Cardiac muscle cell (in vitro differentiated cells and primary cell): ENCODE data around the gene NAT8L. TPM values are rescaled to one million over a fixed set of nuclear protein-coding genes. Genes with fewer than 3 reads are reported as not detected.

Source experiments
- DNase-seq, 2 donors: peaks; one replicate each; pipeline versions ENCODE4 v3.0.0 to v3.0.0-alpha.2; 2010 to 2017; ENCODE audit warnings: low read depth in 1 of 2, low spot score in 1 of 2
- H3K27ac ChIP-seq: fragments of 200-600 bp; sonication (generic); 2 replicates; pipeline ENCODE4 v1.5.1; 2016
- H3K27me3 ChIP-seq: fragments of 200-600 bp; sonication (generic); 2 replicates; pipeline ENCODE4 v1.6.0; 2016; ENCODE audit warnings: control low read depth
- H3K36me3 ChIP-seq: fragments of 200-600 bp; sonication (generic); 2 replicates; pipeline ENCODE4 v1.5.1; 2016; ENCODE audit warnings: control low read depth
- H3K4me1 ChIP-seq: fragments of 200-600 bp; sonication (generic); 2 replicates; pipeline ENCODE4 v1.8.1; 2017; ENCODE audit warnings: low read depth, mild to moderate bottlenecking, mixed run types
- H3K4me3 ChIP-seq: fragments of 200-600 bp; sonication (generic); 2 replicates; pipeline ENCODE4 v1.5.1; 2016; ENCODE audit warnings: mild to moderate bottlenecking
- H3K9me3 ChIP-seq: fragments of 200-600 bp; sonication (generic); 2 replicates; pipeline ENCODE4 v1.5.1; 2017; ENCODE audit warnings: low read depth, mild to moderate bottlenecking, control low read depth
- CTCF ChIP-seq: IDR thresholded peaks from 2 replicates; pipeline ENCODE4 v1.5.1; 2012; ENCODE audit warnings: low read depth, mild to moderate bottlenecking, low read length
- polyA plus RNA-seq: library from polyadenylated mRNA; unstranded; fragments of >200 nt; fragmentation: Nextera tagmentation; extraction: Ambion mirVana; gene quantifications from 2 replicates; pipeline ENCODE4 v1.2.1, GENCODE V29; 2016
- total RNA-seq: library from RNA; depleted of rRNA; stranded (reverse); fragments of >200 nt; gene quantifications from 2 replicates; pipeline ENCODE4 v1.2.3, GENCODE V29; 2016

Gene NAT8L
- total and polyA plus RNA-seq, 2 experiments from 2014 or later, result 5.5 to 20.9 TPM

GRCh38 chr4:2060611-2061185, 1.6 kb downstream of the NAT8L start:
- peaks cover 28% of the 10 kb centered on the region for H3K27me3 ChIP-seq
- TF ChIP-seq CTCF, result no peak
- H3K36me3 ChIP-seq, result no peaks in the 10 kb centered on the region
- no peaks in the 10 kb centered on the region for H3K9me3 ChIP-seq
- peak in 1 of 2 donors; percentile 14 for DNase-seq
- no peak overlapping the region for H3K27ac ChIP-seq
- peak overlapping the region; percentile 41 for H3K4me3 ChIP-seq
- H3K4me1 ChIP-seq, result peaks cover 4% of the 10 kb centered on the region

- TF ChIP-seq CTCF, result no peak
- Histone ChIP-seq H3K9me3 (no peaks in the 10 kb centered on the region), H3K27ac (no peak overlapping the region), H3K36me3 (no peaks in the 10 kb centered on the region), H3K4me3 (no peak overlapping the region), H3K4me1 (peaks cover 4% of the 10 kb centered on the region), H3K27me3 (peaks cover 21% of the 10 kb centered on the region)
- DNase-seq, result no peak
Observed at GRCh38 chr4:2061186-2062131, 2.3 kb downstream of the NAT8L start.

- H3K36me3 ChIP-seq, result no peaks in the 10 kb centered on the region
- peaks cover 4% of the 10 kb centered on the region for H3K4me1 ChIP-seq
- H3K9me3 ChIP-seq, result no peaks in the 10 kb centered on the region
- TF ChIP-seq CTCF, result no peak
- peaks cover 12% of the 10 kb centered on the region for H3K27me3 ChIP-seq
- no peak overlapping the region for H3K27ac ChIP-seq
- H3K4me3 ChIP-seq, result no peak overlapping the region
- no peak for DNase-seq
Observed at GRCh38 chr4:2062168-2062807, 3.2 kb downstream of the NAT8L start.

GRCh38 chr4:2062808-2063524, 3.8 kb downstream of the NAT8L start:
- TF ChIP-seq CTCF, result no peak
- no peak overlapping the region for H3K4me3 ChIP-seq
- H3K27ac ChIP-seq, result no peak overlapping the region
- H3K4me1 ChIP-seq, result peaks cover 4% of the 10 kb centered on the region
- peaks cover 6% of the 10 kb centered on the region for H3K27me3 ChIP-seq
- no peak for DNase-seq
- no peaks in the 10 kb centered on the region for H3K36me3 ChIP-seq
- H3K9me3 ChIP-seq, result no peaks in the 10 kb centered on the region

- Histone ChIP-seq H3K27ac (no peak overlapping the region), H3K4me3 (no peak overlapping the region), H3K36me3 (no peaks in the 10 kb centered on the region), H3K4me1 (peaks cover 4% of the 10 kb centered on the region), H3K9me3 (no peaks in the 10 kb centered on the region), H3K27me3 (peaks cover 3% of the 10 kb centered on the region)
- TF ChIP-seq CTCF, result no peak
- no peak for DNase-seq
Observed at GRCh38 chr4:2063557-2064275, 4.6 kb downstream of the NAT8L start.
